GM19193 (cell line): ENCODE data around the gene MUC3A.

Source experiments
- POLR2A ChIP-seq: IDR thresholded peaks from 4 replicates; pipeline ENCODE4 v1.6.1; 2011; ENCODE audit not compliant: insufficient read depth, insufficient read length; ENCODE audit errors: extremely low read depth

MUC3A gene

GRCh38 chr7:100944138-100944537 is 5.2 kb upstream of the MUC3A start:
- no peak for TF ChIP-seq POLR2A

GRCh38 chr7:100946111-100946510 is 3.2 kb upstream of the MUC3A start:
- no peak for TF ChIP-seq POLR2A

- TF ChIP-seq POLR2A = no peak
Observed at GRCh38 chr7:100946766-100947365, 2.5 kb upstream of the MUC3A start.

DNA sequence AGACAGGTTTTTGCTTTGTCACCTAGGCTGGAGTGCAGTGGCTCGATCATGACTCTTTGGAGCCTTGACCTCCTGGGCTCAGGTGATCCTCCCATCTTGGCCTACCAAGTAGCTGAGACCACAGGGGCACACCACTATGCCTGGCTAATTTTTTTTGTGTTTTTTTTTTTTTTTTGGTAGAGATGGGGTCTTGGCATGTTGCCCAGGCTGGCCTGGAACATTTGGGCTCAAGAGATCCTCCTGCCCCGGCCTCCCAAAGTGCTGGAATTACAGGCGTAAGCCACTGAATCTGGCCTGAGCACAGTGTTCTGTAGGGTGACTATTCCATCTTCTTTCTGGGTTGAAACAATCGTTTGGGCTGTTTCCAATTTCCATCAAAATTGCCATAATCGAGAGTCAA is 1.5 kb upstream of the MUC3A start:
- TF ChIP-seq POLR2A = no peak

GRCh38 chr7:100949933-100950443 is 654 bp downstream of the MUC3A start:
- no peak for TF ChIP-seq POLR2A

DNA sequence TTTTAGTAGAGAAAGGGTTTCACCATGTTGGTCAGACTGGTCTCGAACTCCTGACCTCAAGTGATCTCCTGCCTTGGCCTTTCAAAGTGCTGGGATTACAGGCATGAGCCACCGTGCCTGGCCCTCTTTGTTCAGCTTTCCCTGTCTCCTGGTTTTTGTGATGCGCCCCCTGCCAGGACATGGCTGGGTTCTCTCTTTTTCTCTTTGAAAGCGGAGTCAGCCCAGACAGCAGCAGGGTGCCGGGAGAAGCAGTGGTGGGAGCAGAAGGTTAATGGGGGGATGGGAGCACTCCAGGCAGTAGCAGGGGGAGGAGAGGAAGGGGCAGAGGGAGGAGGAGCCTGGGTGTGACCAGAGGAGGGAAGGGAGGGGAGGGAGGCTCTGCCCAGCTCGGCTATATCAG is 1.8 kb downstream of the MUC3A start:
- no peak for TF ChIP-seq POLR2A

DNA sequence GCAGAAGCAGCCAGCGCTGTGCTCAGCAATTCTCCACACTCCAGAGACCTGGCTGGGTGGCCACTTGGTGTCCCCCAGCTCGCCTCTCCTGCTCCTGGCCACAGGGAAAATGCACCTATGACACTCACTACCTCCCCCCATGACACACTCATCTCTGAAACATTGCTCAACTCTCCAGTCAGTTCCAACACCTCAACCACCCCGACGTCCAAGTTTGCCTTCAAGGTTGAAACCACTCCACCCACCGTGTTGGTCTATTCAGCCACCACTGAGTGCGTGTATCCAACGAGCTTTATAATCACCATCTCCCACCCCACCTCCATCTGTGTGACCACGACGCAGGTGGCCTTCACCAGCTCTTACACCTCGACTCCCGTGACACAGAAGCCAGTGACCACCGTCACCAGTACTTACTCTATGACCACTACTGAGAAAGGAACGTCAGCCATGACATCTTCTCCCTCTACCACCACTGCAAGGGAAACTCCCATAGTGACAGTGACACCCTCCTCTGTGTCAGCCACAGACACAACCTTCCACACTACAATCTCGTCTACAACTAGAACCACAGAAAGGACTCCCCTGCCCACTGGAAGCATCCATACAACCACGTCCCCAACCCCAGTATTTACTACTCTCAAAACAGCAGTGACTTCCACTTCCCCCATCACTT is 2.7 kb downstream of the MUC3A start:
- TF ChIP-seq POLR2A = no peak

- no peak for TF ChIP-seq POLR2A
Observed at GRCh38 chr7:100952641-100953040, 3.3 kb downstream of the MUC3A start.

DNA sequence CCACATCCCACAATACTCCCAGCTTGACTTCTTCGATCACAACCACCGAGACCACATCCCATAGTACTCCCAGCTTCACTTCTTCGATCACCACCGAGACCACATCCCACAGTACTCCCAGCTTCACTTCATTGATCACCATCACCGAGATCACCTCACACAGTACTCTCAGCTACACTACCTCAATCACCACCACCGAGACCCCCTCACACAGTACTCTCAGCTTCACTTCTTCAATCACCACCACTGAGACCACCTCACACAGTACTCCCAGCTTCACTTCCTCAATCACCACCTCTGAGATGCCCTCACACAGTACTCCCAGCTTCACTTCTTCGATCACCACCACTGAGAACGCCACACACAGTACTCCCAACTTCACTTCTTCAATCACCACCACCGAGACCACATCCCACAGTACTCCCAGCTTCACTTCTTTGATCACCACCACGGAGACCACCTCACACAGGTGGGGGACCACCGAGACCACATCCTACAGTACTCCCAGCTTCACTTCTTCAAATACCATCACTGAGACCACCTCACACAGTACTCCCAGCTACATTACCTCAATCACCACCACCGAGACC is 8.6 kb downstream of the MUC3A start:
- TF ChIP-seq POLR2A = no peak

- no peak for TF ChIP-seq POLR2A
Observed at GRCh38 chr7:100959894-100960293, 10.6 kb downstream of the MUC3A start.

DNA sequence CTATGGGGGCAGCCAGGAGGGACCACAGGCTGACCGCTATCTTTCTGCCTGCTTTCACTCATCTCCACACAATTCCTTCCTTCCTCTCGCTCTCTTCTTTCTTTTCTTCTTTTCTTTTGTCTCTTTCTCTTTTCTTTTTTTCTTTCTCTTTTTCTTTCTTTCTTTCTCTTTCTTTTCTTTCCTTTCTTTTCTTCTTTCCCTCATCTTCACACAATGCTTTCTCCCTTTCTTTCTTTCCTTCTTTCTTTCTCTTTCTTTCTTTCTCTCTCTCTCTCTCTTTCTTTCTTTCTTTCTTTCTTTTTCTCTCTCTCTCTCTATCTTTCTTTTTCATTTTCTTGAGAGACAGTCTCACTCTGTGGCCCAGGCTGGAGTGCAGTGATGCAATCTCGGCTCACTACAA is 13.2 kb downstream of the MUC3A start:
- TF ChIP-seq POLR2A = no peak

DNA sequence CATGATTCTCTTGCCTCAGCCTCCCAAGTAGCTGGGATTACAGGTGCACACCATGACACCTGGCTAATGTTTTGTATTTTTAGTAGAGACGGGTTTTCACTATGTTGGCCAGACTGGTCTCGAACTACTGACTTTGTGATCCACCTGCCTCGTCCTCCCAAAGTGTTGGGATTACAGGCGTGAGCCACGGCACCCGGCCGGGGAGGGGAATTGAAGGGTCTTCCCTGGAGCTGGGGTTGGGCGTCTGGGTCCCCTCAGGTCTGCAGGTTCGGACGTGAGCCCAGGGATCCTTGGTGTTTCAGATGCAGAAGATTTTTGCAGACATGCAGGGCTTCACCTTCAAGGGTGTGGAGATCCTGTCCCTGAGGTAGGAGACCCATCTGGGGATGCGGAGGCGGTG is 14.1 kb downstream of the MUC3A start:
- no peak for TF ChIP-seq POLR2A

DNA sequence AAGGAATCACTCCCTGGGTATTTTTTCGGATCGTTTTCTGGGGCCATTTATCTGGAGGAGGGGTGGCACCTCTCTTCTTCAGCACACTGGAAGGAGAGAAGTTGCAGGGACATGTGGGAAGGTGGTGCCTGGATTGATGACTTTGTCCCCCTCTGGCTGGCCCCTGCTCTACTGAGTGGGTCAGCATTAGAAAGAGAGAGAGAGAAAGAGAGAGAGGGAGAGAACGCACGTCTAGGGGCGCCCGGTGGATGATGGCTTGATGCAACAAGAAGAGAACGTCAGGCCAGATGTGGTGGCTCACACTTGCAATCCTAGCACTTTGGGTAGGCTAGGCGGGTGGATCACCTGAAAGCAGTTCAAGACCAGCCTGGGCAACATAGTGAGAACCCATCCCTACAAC is 14.5 kb downstream of the MUC3A start:
- no peak for TF ChIP-seq POLR2A

- TF ChIP-seq POLR2A = no peak
Observed at GRCh38 chr7:100964630-100965029, 15.3 kb downstream of the MUC3A start.

- TF ChIP-seq POLR2A = no peak
Observed at GRCh38 chr7:100965045-100965722, 15.8 kb downstream of the MUC3A start.
